Ovary (tissue), 9 donors: ENCODE data around the gene B4GALNT4. TPM values are rescaled to one million over a fixed set of nuclear protein-coding genes. Genes with fewer than 3 reads are reported as not detected.
A peak's percentile ranks its signal among the peaks of the same experiment; 100 is the strongest.
"Not testable (repeated sequence)": the region's sequence is repeated elsewhere in the genome, so short reads cannot be mapped to it uniquely, and the experiment has no call there.

Experiments
- DNase-seq, 5 donors: peaks; one replicate each; pipeline ENCODE4 v3.0.0-alpha.2; 2019 to 2020
- H3K27ac ChIP-seq, 2 donors: fragments of 200-600 bp; one replicate each; pipeline versions ENCODE4 v1.5.1 to v1.8.0; 2019 to 2022
- H3K27me3 ChIP-seq: fragments of 200-600 bp; one replicate; pipeline ENCODE4 v1.8.0; 2022
- H3K36me3 ChIP-seq: fragments of 200-600 bp; sonication (generic); one replicate; pipeline ENCODE4 v1.5.1; 2019
- H3K4me1 ChIP-seq: one replicate; pipeline ENCODE4 v1.8.1; 2013; ENCODE audit warnings: mild to moderate bottlenecking, moderate library complexity; ENCODE audit not compliant: insufficient read depth
- H3K4me3 ChIP-seq: fragments of 200-600 bp; sonication (generic); one replicate; pipeline ENCODE4 v1.5.1; 2017
- H3K9me3 ChIP-seq, 2 donors: fragments of 200-600 bp in 1 of 2; sonication (generic) in 1 of 2; one replicate each; pipeline versions ENCODE4 v1.5.1 to v1.8.1; 2013 to 2019; ENCODE audit warnings: mild to moderate bottlenecking in 1 of 2, moderate library complexity in 1 of 2
- CTCF ChIP-seq, 3 donors: fragments of 450-650 bp in 2 of 3; fragments of 200-600 bp in 1 of 3; IDR thresholded peaks; one replicate each; pipeline versions ENCODE4 v1.5.1 to v1.8.0; 2016 to 2022; ENCODE audit warnings: antibody characterized with exemption in 3 of 3, mild to moderate bottlenecking in 1 of 3
- EP300 ChIP-seq: sonication (generic); formaldehyde crosslinking; IDR thresholded peaks from one replicate; pipeline ENCODE4 v1.6.1; 2017; ENCODE audit warnings: antibody characterized with exemption
- POLR2A ChIP-seq: fragments of 450-650 bp; IDR thresholded peaks from one replicate; pipeline ENCODE4 v1.6.1; 2017; ENCODE audit warnings: antibody characterized with exemption, mild to moderate bottlenecking, moderate library complexity
- WGBS, 3 donors: extraction: QIAGEN DNeasy Blood & Tissue Kit in 1 of 3; methylation state at CpG; one replicate each; pipeline versions ENCODE4 v1.1.5 to v1.1.7; 2013 to 2017; 5-methylcytosine and 5-hydroxymethylcytosine counted together
- intact Hi-C, 4 donors: fragments of 100-400 bp; cut with DNase I; formaldehyde crosslinking; loops; one replicate each; pipeline versions ENCODE4 v1.11.0 to v1.15.1; 2022 to 2023
- polyA plus RNA-seq, 2 donors: library from polyadenylated mRNA; stranded (reverse); fragments of 200-250 nt in 1 of 2; fragments of 350-450 nt in 1 of 2; fragmentation: Illumina TruSeq in 1 of 2; extraction: RNeasy Lipid Tissue Mini Kit (QIAGEN cat#74804) in 1 of 2; gene quantifications; one replicate each; pipeline ENCODE4 v1.2.3, GENCODE V29; 2013 to 2014
- total RNA-seq, 7 donors: library from RNA; depleted of rRNA in 2 of 7; stranded (reverse); fragments of >200 nt in 2 of 7; fragmentation: NEBNext Ultra II Directional in 3 of 7; extraction: Animal tissue kit (Norgen Biotek cat#: 25700) in 3 of 7; gene quantifications; one replicate each; pipeline versions ENCODE4 v1.1.0 to v1.2.4, GENCODE V29; 2016 to 2023
- donor health status: DM: no; HTN: no; CAD: no; lungs with moderate emphysema.
- donor health status: DM: no; HTN: no; CAD: no.
- donor health status: Bipolar disorder and iron deficiency.
- donor health status: DM: yes; HTN: yes; CAD: no.
- donor health status: DM: no; HTN: no; CAD: no.
- donor health status: DM: yes; HTN: yes; CAD: no.

Gene B4GALNT4
- total and polyA plus RNA-seq, 9 donors = 1.3 to 90.3 (median 52.5) TPM

GRCh38 chr11:409008-409599 is 39.8 kb downstream of the B4GALNT4 start:
- Histone ChIP-seq H3K27ac (no peak overlapping the region), H3K4me3 (no peak overlapping the region), H3K36me3 (no peaks in the 10 kb centered on the region), H3K9me3 (no peaks in the 10 kb centered on the region), H3K4me1 (no peaks in the 10 kb centered on the region), H3K27me3 (no peaks in the 10 kb centered on the region)
- no peak for TF ChIP-seq EP300
- no peak for TF ChIP-seq CTCF (IDR thresholded peaks at IDR 0.05)
- TF ChIP-seq POLR2A = no peak
- 82 to 88% (median 87%) methylated on average over 7 of the region's 7 CpGs for WGBS, 3 donors
- DNase-seq = peak in 2 of 5 donors; percentile 20 to 30
- intact Hi-C loops = no loop called here

GRCh38 chr11:409600-410483 is 40.5 kb downstream of the B4GALNT4 start:
- Histone ChIP-seq H3K9me3 (no peaks in the 10 kb centered on the region), H3K4me1 (no peaks in the 10 kb centered on the region), H3K27ac (no peak overlapping the region), H3K4me3 (no peak overlapping the region), H3K27me3 (no peaks in the 10 kb centered on the region), H3K36me3 (no peaks in the 10 kb centered on the region)
- DNase-seq = peak in 2 of 5 donors; percentile 16 to 27
- TF ChIP-seq CTCF (IDR thresholded peaks at IDR 0.05) (no peak), POLR2A (no peak), EP300 (no peak)
- WGBS, 3 donors = 38 to 68% (median 47%) methylated on average over 10 to 18 of the region's 18 CpGs
- intact Hi-C loops = no loop called here

- intact Hi-C loops, H3K9me3 ChIP-seq, H3K4me1 ChIP-seq, H3K27me3 ChIP-seq, H3K27ac ChIP-seq, H3K4me3 ChIP-seq, H3K36me3 ChIP-seq: not testable (repeated sequence)
- peak in 1 of 5 donors; percentile 5 for DNase-seq
- 80% methylated on average over 2 to 13 of the region's 13 CpGs; no CpG with 5 or more reads in 1 of the 3 donors for WGBS, 3 donors
These were observed 41.4 kb downstream of the B4GALNT4 start for GRCh38 chr11:410711-411110.

GRCh38 chr11:411520-411919 is 42.2 kb downstream of the B4GALNT4 start:
- H3K9me3 ChIP-seq, H3K27me3 ChIP-seq, intact Hi-C loops, H3K27ac ChIP-seq, H3K4me1 ChIP-seq, H3K36me3 ChIP-seq, H3K4me3 ChIP-seq: not testable (repeated sequence)
- DNase-seq = peak in 1 of 5 donors; percentile 27
- 80 to 84% methylated on average over 5 to 10 of the region's 11 CpGs; no CpG with 5 or more reads in 1 of the 3 donors for WGBS, 3 donors

GRCh38 chr11:412641-413119 is 43.4 kb downstream of the B4GALNT4 start:
- intact Hi-C loops = no loop called here
- TF ChIP-seq EP300 = no peak
- TF ChIP-seq CTCF (IDR thresholded peaks at IDR 0.05) = no peak
- TF ChIP-seq POLR2A = no peak
- H3K4me3 ChIP-seq = no peak overlapping the region
- WGBS, 3 donors = 74 to 92% (median 76%) methylated on average over 12 to 14 of the region's 15 CpGs
- no peaks in the 10 kb centered on the region for H3K36me3 ChIP-seq
- H3K4me1 ChIP-seq = peaks cover 2% of the 10 kb centered on the region
- no peak for DNase-seq
- no peaks in the 10 kb centered on the region for H3K9me3 ChIP-seq
- no peak overlapping the region for H3K27ac ChIP-seq
- H3K27me3 ChIP-seq = no peaks in the 10 kb centered on the region
